Stimulated activated CD8-positive, alpha-beta memory T cell treated with anti-CD3 and anti-CD28 coated beads, Interleukin-12 subunit alpha, Interleukin-12 subunit beta, amount 100 ng/mL, for 24 hours (primary cell): ENCODE measurements around the gene PSMA5.
"Not testable (repeated sequence)": the region's sequence is repeated elsewhere in the genome, so short reads cannot be mapped to it uniquely, and the experiment has no call there.

ENCODE experiments used
- DNase-seq: peaks from one replicate; pipeline ENCODE4 v3.0.0-alpha.2; 2020; ENCODE audit errors: extremely low read depth

PSMA5 gene

DNA sequence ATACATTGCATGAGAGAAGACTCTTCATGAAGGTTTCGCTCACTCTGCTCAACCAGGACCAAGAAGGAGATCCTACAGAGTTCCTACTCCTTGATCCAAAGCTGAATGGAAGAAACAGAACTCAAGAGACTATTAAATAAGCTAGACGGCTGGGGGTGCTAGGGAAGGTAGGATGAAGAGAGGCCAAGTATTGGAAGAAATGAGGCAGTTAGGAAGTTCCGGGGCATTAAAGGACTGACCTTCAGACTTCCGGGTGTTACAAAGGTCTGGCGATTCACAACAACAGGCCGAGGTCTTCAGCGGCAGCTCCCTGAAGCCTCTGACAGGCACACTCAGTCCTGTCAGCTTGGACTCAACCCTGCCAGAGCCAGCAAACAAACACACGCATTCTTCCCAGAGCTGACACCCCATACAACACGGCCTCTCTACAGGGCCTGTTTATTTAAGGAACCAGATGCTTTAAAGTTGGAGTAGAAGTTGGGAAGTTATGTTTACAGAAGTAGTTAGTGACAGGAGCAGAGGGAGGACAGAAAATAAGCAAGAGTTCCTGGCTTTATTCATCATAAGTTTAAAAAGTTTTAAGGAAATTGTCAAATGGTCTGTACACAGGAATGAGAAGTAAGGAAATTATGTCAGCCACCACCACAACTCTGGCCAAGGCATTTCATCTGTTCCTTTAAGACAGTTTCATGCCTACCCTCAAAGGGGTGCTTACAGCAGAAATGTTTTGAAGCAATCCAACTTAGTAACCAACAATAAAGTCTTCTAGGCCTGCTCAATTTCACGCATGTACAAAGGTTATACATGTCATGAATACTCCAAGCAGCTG, 33.2 kb downstream of the PSMA5 start:
- no peak for DNase-seq

DNA sequence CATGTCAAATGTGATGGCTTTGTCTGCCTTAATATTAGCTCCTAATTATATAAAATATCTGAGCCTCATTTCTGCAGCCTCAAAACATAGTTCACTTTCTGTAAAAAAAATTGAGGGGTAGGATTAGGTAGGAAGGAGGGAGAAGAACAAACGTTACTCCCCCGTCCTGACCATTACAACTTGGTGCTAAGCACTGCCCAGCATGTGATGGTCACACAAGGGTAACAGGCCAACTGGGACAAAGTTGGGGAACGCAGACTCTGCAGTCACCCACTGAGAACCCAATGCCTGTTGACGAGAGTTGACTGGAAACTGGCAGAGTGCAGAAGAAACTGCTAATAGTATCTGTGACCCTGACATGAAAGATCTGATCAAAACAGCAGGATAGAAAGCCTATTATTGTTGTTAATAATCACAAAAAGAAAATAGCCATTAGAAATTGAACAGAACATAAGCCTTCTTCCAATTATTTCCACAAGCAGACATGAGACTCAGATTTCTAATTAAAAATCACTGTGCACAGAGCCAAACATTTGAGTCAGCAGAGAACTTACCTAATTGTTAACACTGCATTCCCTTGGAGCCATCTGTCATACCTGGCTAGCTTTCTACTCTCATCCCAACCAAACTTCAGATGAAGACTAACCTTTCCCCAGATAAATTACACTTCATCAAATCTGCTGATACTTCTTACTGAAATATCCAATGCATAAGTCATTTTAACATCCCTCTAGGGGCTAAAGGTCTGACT, 34.0 kb downstream of the PSMA5 start:
- DNase-seq = no peak

DNA sequence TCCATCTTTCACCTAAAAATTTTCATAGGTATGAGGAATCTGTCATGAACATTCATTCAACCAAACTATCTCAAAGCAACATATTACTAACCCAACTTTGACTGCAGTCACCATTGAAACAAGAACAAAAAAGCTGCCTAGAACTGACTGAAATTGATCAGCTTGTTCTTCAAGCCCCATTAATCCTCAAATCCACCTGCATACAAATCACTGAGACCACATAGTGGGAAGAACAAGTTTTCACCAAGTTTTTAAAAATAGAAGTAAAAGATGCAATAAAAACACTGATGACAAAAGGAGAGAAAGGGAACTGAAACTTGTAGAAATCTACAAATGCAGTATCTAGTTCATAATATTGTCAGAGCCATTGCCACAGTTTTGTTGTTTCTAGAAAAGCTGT, 34.6 kb downstream of the PSMA5 start:
- DNase-seq = no peak

DNA sequence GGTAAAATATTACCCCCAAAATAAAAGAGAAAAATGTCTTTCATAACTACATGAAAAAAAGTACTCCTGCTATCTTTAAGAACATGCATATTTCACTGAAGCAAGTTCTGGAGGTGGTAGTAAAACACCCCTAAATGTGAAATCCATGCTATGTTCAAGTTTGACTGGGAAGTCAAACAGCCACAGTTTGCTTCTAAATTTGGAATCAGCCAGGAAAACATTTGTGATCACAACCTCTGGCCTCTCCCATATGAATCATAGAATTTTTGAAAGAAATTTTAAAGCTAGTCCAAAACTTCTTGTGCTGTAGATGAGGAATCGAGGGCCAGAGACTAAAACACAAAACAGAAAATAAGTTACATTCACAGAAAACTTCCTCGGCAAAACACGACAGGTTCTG, 35.1 kb downstream of the PSMA5 start:
- DNase-seq = no peak

DNA sequence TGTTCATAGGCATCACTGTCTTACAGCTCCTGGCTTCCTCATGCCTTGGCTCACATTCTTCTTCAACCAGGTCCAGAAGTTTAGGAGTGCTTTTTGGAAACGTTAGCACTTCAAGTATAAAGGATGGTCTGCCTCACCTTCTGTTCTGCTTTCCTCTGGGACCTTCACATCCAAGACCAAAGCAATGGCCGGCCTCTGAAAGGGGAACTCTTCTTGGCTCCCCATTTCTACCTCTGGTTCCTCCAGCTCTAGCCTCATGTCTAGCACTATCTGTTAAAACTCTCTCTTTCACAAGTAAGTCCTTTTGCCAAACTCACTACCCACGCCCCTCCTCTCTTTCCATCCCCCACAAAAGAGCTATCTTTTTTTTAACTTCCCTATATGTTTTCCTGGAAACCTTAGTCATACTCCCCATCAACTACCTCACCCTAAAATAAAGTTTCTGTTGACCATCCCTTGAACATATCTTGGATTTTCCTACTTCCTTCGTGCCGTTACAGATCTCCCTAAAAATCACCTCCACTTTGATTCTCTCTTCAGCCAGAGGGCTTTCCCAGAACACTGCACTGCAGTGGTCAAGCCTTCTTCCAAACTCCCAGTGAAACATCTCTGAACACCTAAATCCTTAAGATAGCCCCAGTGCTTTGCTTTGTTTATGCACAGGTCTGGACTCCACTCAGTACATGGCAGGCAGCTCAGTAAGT, 36.5 kb downstream of the PSMA5 start:
- no peak for DNase-seq

DNA sequence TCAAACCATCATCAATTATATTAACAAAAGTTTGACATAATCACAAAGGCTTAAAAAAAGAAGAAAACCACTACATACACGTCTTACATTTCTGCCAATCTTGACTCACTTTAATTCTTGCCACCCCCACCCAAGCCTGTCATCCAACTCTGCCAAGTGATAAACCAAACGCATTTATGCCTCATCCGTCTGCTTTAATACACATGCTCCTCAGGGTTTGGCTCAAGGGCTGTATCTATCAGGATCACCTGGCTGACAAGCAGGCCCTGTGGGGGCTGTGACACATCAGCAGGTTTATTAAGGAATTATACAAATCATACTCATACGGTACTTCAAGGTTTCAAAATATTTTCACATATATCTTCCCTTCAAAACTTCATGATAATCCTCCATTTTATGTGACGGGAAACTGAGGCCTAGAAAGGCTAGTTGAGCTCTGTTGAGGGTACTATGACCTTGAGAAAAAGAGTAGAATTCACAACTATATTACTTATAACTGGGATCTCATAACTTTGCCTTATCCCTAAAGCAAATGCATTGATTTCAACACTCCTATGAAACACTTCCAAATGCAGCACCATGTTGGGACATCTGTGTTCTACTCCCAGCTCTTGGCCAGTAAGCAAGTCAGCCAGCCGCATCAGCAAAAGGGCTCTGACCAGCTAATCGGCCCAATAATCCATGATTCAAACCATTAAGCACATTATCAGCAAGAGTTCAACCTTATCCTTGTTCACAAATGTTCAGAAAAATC, 37.2 kb downstream of the PSMA5 start:
- DNase-seq = no peak

DNA sequence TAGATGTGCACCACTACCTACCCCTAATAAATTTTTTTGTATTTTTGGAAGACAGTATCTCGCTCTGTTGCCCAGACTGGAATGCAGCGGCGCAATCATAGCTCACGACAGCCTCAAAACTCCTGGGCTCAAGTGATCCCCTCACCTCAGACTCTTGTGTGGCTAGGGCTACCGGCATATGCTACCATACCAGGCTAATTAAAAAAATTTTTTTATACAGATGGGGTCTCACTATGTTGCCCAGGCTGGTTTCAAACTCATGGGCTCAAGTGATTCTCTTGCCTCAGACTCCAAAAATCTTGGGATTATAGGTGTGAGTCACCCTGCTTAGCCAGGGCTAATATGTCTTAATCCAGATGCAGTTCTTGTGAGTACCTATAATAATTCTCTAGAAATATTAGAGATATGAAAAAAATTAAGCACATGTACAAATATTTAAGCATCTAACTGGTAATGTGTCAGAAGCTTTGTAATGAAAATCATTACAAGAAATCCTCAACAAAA, 38.0 kb downstream of the PSMA5 start:
- DNase-seq = no peak

DNA sequence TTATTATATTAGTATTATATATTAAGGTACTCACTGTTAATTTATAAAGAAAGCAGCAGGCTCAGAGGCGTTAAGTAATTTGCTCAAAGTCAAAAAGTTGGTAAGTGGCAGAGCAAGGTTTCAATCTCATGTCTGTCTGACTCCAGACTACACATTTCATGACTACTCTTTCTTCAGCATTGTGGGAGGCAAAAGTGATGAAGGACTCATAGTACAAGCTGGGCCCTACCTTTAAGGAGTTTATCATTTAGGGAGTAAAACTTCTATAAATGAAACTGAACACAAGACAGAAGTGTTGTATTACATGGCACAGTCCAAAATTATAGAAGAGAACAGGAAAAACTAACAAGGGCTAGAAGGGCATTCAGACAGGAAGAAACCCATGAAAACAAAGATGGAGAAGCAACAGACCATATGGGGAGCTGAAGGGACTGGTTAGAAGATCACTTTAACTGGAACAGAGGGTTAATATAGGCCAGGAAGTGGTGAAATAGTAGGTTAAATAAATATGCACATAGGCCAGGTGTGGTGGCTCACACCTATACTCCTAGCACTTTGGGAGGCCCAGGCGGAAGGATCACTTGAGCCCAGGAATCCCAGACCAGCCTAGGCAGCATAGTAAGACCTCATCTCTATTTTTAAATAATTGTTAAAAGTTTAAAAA, 40.1 kb downstream of the PSMA5 start:
- DNase-seq = no peak

DNA sequence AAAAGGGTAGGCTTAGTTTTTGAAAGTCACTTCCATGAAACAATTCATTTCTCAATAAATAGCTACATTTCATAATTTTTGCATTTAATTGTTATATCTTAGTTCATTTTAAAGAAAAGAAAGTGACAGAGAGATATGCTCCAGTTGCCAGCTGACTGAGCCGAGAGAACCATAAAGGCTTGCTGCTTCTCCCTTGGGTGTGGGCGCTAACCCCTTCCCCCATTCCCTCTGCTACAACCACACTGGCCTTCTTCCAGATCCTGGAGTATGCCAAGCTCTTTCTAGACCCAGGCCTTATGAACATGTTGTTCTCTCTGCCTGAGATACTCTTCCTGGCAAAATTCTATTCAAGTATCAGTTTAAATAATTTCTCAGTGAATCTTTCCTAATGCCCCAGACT, 40.8 kb downstream of the PSMA5 start:
- DNase-seq = no peak

DNA sequence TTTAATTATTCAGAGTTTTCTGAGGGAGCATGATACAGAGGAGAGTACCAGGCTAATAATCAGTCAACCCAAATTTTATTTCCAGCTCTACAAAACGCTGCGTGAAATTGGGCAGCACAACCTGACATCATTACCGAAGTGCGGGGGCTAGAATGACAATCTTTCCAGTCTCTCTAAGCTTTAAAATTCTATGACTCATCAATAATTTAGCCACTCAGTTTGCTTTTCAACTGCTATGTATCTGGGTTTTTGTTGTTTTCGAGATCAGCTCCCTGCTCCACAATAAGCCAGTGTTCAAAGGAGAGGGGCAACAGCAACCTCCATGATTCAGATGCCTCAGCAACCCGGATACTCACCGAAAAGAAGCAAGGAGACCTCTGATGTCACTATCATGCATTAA, 42.4 kb downstream of the PSMA5 start:
- no peak for DNase-seq

DNA sequence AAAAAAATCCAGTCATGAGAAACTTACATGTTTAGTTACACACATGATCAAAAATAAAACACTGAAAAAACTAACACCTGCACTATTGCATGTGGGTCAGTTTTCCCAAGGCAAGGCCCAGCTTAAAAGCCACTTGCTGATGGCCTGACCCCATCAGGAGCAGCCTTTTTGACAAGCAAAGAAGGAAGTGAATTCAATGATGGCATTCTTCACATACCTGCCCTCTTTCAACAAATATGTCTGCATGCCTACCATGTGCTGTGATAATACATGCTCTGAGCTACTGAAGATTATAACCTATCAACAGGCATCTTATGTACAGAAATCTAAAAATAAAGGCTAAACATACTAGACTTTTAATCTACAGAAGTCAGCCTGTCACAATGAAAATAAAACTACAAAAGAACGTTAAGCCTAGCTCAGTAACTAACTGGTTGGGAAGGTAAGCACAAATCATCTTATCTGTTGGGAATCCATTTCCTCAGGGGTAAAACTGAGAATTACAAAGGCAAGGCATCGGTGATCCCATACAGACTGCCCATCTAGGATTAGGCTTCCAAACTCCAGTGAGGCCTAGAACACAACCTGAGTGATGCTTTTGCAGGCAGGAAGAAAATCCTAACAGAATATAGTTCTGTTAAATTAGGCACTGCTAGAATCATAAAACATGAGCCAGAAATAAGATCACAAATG, 43.0 kb downstream of the PSMA5 start:
- no peak for DNase-seq

DNA sequence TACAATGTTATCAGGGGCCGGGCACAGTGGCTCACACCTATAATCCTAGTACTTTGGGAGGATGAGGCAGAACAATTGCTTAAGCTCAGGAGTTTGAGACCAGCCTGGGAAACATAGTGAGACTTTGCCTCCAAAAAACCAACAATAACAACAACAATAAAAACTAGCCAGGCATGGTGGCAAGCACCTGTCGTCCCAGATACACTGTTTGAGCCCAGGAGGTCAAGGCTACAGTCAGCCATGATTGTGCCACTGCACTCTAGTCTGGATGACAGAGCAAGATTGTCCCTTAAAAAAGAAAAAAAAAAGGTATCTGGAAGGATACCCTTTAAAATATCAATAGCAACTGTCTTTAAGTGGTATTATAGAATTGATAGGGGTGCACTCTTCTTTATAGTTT, 44.7 kb downstream of the PSMA5 start:
- no peak for DNase-seq

DNA sequence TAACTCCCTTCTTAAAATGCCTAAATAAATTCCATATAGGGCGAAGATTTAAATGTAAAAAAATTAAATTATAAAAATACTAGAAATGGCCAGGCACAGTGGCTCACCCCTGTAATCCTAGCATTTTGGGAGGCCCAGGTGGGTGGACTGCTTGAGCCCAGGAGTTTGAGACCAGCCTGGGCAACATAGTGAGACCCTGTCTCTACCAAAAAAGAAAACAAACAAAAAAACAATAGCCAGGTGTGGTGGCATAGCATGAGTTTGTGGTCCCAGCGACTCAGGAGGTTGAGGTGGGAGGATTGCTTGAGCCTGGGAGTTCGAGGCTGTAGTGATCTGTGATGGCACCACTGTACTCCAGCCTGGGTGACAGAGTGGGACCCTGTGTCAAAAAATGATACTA, 46.3 kb downstream of the PSMA5 start:
- no peak for DNase-seq

DNA sequence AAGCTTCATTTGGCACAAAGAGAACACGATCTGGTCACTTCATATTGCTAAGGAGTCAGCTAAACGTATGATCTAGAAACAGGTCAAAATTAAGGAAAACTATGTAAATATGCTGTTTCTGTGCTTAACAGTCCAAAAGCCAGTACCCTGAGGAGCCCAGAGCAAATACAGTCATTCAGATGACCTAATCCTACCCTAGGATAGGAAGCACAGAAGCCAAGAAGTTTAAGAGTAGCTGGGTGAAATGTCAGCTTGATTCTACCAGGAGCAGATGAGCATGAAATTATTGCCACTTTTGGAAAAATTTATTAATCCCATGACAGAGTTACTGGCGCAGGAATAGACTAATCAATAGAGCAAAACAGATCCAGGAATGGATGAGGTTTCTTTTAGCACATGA, 46.8 kb downstream of the PSMA5 start:
- no peak for DNase-seq

DNA sequence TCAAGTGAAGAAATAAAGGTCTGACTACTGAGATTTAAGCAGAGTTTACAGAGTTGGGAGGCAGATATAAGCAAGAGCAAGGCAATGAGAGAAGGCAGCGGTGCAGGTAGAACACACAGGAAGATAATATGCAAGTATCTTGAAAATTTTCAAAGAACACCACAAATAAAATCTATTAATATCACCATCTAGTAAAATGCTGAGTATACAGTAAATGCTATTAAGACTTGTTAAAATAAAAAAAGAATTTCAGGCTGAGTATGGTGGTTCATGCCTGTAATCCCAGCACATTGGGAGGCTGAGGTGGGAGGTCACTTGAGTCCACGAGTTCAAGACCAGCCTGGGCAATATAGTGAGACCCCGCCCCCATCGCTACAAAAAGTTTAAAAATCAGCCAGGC, 48.5 kb downstream of the PSMA5 start:
- DNase-seq = no peak

DNA sequence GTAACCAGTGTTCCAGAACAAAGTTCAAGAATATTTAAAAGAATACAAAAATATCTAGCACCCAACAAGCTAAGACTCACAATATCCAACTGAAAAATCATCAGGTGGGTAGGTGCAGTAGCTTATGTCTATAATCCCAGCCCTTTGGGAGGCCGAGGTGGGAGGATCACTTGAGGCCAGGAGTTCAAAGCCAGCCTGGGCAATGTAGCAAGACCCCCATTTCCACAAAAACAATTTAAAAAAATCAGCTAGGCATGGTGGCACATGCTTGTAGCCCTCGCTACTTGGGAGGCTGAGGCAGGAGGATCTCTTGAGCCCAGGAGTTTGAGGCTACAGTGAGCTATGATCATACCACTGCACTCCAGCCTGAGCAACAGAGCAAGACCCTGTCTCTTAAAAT, 52.6 kb downstream of the PSMA5 start:
- not testable (repeated sequence) for DNase-seq

DNA sequence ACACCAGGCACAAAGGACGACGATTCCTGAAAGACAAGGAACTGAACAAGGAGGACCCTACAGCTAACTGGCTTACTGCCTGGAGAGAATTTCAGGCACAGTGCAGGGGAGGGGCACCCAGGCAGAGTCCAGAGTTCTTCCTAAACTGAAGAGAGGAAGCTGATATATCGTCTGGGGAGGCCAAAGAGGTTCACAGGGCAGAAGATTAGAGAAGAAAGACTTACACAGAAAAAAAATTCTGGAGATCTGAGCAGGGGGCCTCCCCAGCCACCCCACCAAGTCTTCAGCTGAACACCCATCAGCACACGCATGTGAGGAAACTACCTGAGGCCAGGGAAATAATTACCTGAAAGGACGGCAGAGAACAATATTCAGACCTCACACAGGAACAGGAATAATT, 53.1 kb downstream of the PSMA5 start:
- DNase-seq = no peak

DNA sequence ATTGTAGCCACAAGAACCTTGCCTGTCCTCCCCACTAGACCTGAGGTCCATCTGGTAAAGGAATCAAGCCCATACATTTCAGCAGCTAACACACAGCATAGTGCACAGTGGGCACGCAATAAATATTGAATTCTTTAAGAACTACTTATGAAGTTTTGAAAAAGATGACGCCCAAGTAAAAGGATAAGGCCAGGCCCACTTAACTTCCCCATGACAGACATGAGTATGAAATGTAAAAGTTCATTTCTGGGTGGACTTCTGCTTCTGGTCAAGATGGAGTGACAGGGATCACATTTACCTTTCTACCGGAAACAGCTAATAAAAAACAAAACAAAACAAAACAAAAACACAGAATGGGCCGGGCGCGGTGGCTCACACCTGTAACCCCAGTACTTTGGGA, 54.0 kb downstream of the PSMA5 start:
- DNase-seq = no peak

DNA sequence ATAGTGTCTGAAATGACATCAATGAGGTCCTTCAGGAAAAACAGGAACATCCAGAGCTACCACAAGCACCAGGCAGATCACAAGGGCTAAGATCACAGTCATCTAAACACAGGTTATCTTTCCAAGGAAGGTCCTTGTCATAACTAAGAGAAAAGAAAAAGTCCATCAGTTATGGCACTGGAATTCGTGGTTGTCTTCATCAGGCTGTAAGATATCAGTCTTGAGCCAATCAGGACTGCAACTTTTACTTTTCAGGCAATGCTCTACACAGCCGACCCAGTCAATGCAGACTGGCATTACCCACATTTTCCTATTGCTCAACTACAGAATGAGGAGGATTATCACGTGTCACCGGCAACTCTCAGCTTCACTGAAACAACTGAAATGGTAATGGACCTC, 54.9 kb downstream of the PSMA5 start:
- DNase-seq = no peak

DNA sequence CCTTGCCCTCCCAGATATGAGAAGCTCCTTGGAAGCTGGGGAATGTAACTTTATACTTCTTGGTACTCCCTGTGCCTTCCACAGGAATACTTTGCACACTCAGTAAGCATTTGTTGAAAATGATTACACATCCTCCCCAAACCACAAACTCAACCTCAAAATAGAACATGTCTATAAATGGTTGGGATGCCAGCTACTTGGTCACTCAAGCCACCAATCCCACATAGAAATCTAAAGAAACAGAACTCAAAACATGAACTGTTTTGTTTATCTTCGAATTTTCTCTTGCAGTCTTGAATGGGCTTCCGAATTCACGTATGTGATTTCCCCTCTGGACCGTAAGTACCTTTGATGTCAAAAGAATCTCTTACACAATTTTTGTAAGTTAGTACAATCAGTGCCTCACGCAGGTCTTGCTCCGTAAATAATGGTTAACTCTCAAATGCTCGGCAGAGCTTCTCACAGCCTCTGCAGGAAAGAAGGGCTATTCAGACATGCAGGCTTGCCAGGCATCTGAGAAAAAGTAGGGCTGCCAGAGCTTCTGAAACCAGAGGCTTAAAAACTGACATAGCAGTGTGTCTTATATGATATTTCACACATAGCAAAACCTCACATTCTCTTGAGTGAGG, 55.4 kb downstream of the PSMA5 start:
- DNase-seq = no peak
